ENCODE data around the gene LEKR1. TPM values are rescaled to one million over a fixed set of nuclear protein-coding genes. Genes with fewer than 3 reads are reported as not detected.

LEKR1 gene
- total and polyA plus RNA-seq, 2 of the 13 experiments (the other 11 are each of a cell fraction or from before 2014, with no cell fraction given) = 0.49 to 1.5 TPM

GRCh38 chr3:156862338-156862737 lies 36.2 kb downstream of the LEKR1 start:
- Histone ChIP-seq H3K4me3 (replicated peaks in 1 of 3; ENCODE audit: insufficient read depth in 1 of 3, low read depth in 2 of 3, low read length in 3 of 3) (no peak overlapping the region), H3K9ac (ENCODE audit: insufficient read depth, low read depth, low read length) (no peak overlapping the region), H3K27ac (ENCODE audit: extremely low read length, insufficient read depth, low read length) (no peak overlapping the region), H3K27me3 (ENCODE audit: control insufficient read depth in 1 of 2, insufficient read depth in 2 of 2, low read length in 2 of 2) (no peaks in the 10 kb centered on the region), H3K36me3 (replicated peaks in 1 of 2; ENCODE audit: control insufficient read depth in 1 of 2, insufficient read depth in 2 of 2, low read length in 2 of 2) (no peaks in the 10 kb centered on the region), H3K79me2 (ENCODE audit: insufficient read depth, low read length) (no peaks in the 10 kb centered on the region), H3K4me2 (ENCODE audit: low read depth, low read length) (no peak overlapping the region), H3K9me3 (ENCODE audit: low read length) (no peaks in the 10 kb centered on the region), H2AFZ (ENCODE audit: low read length) (no peak overlapping the region), H4K20me1 (ENCODE audit: insufficient read depth, low read length) (no peaks in the 10 kb centered on the region), H3K4me1 (ENCODE audit: insufficient read depth, low read length) (no peaks in the 10 kb centered on the region)
- FAIRE-seq = no peak
- no TSS peak for BruUV-seq (replicated peaks)
- 17% methylated on average over 2 of the region's 2 CpGs for WGBS (ENCODE audit: low lambda C conversion rate)
- no peak for DNase-seq (ENCODE audit: low spot score)
- TF ChIP-seq ZFP62 (CRISPR knock-in tag; IDR thresholded peaks at IDR 0.05) (no peak), RXRA (CRISPR knock-in tag; IDR thresholded peaks at IDR 0.05) (no peak), PPARG (CRISPR knock-in tag; conservative IDR thresholded peaks at IDR 0.05) (no peak), ZNF781 (CRISPR knock-in tag; IDR thresholded peaks at IDR 0.05; ENCODE audit: borderline replicate concordance, not compliant biosample characterization) (no peak), KMT2B (CRISPR knock-in tag; IDR thresholded peaks at IDR 0.05) (no peak), GLI4 (CRISPR knock-in tag; IDR thresholded peaks at IDR 0.05; ENCODE audit: borderline replicate concordance) (no peak), JUNB (CRISPR knock-in tag; IDR thresholded peaks at IDR 0.05; ENCODE audit: borderline replicate concordance) (no peak)
- TF ChIP-seq, protein P1, sequence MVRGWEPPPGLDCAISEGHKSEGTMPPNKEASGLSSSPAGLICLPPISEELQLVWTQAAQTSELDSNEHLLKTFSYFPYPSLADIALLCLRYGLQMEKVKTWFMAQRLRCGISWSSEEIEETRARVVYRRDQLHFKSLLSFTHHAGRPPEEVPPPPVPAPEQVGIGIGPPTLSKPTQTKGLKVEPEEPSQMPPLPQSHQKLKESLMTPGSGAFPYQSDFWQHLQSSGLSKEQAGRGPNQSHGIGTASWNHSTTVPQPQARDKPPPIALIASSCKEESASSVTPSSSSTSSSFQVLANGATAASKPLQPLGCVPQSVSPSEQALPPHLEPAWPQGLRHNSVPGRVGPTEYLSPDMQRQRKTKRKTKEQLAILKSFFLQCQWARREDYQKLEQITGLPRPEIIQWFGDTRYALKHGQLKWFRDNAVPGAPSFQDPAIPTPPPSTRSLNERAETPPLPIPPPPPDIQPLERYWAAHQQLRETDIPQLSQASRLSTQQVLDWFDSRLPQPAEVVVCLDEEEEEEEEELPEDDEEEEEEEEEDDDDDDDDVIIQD (CRISPR knock-in tag; IDR thresholded peaks at IDR 0.05; ENCODE audit: low read depth) = no peak
- TF ChIP-seq, protein P2, sequence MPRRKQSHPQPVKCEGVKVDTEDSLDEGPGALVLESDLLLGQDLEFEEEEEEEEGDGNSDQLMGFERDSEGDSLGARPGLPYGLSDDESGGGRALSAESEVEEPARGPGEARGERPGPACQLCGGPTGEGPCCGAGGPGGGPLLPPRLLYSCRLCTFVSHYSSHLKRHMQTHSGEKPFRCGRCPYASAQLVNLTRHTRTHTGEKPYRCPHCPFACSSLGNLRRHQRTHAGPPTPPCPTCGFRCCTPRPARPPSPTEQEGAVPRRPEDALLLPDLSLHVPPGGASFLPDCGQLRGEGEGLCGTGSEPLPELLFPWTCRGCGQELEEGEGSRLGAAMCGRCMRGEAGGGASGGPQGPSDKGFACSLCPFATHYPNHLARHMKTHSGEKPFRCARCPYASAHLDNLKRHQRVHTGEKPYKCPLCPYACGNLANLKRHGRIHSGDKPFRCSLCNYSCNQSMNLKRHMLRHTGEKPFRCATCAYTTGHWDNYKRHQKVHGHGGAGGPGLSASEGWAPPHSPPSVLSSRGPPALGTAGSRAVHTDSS (CRISPR knock-in tag; conservative IDR thresholded peaks at IDR 0.05) = no peak
- TF ChIP-seq, protein P3, sequence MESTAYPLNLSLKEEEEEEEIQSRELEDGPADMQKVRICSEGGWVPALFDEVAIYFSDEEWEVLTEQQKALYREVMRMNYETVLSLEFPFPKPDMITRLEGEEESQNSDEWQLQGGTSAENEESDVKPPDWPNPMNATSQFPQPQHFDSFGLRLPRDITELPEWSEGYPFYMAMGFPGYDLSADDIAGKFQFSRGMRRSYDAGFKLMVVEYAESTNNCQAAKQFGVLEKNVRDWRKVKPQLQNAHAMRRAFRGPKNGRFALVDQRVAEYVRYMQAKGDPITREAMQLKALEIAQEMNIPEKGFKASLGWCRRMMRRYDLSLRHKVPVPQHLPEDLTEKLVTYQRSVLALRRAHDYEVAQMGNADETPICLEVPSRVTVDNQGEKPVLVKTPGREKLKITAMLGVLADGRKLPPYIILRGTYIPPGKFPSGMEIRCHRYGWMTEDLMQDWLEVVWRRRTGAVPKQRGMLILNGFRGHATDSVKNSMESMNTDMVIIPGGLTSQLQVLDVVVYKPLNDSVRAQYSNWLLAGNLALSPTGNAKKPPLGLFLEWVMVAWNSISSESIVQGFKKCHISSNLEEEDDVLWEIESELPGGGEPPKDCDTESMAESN (CRISPR knock-in tag; conservative IDR thresholded peaks at IDR 0.05) = no peak
- intact Hi-C loops (cut with micrococcal nuclease; ENCODE audit: unreplicated experiment) (no loop called here), in situ Hi-C loops (cut with HindIII; ENCODE audit: extremely low pct_ligation_motif_present, low pct_unique_long_range_greater_than_20kb) (no loop called here)
- no peak for ATAC-seq
- ChIA-PET CTCF (ENCODE audit: low intra/inter-chr PET ratio, low total read pairs) (no interaction called here), POLR2A (no interaction called here)
